GM12892 (cell line): Measurements from ENCODE around the gene MID1IP1.

Experiments
- POLR2A ChIP-seq: IDR thresholded peaks from 2 replicates; pipeline ENCODE4 v1.6.1; 2011; ENCODE audit warnings: low read depth, low read length, control low read depth
- TAF1 ChIP-seq: IDR thresholded peaks from 2 replicates; pipeline ENCODE4 v1.6.1; 2011; ENCODE audit warnings: low read depth, mild to moderate bottlenecking, control low read depth, low read length, borderline replicate concordance

- no peak for TF ChIP-seq POLR2A
- TF ChIP-seq TAF1: no peak
These were observed 44.2 kb downstream of the MID1IP1 start for GRCh38 chrX:38845426-38845825.
